Measurements from ENCODE around the gene ASTN1.

ASTN1 gene

DNA sequence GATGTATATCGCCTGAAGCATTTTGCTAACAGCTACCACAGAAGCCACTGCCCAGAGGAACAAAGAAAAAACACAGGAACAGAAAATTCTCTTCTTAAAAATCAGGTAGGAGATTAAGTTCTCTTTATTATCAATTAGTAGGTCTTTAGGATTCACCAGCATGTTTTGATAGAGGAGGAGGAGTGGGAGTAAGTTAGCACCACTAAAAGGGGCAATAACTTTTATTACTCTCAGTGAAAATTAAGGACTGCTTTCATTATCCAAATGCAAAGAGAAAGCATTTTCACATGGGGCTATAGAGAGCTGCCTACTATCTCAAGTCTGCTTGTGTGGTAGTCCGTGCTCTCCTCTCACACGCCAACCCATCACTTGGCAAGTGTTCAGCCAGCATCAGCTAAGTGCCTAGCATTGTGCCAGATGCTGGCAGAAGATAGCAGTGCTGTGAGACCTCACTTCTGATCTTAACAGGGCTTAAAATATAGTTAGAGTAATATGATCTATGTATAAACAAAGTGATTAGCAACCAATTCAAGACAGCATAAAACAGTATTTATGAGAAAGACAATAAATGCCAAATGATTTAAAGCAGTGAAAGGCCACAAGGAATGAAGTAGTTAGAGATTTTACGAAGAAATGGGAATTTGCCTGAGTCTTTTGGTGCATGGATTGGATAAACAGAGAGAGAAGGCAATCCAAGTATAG, 39.8 kb downstream of the ASTN1 start:
- H3K4me3 ChIP-seq (replicated peaks in 1 of 2; ENCODE audit: low read depth in 2 of 2, low read length in 2 of 2): no peak overlapping the region
- TF ChIP-seq CTCF (IDR thresholded peaks at IDR 0.05; ENCODE audit: low read depth, low read length): no peak
- DNase-seq (ENCODE audit: low read depth in 2 of 2): no peak

DNA sequence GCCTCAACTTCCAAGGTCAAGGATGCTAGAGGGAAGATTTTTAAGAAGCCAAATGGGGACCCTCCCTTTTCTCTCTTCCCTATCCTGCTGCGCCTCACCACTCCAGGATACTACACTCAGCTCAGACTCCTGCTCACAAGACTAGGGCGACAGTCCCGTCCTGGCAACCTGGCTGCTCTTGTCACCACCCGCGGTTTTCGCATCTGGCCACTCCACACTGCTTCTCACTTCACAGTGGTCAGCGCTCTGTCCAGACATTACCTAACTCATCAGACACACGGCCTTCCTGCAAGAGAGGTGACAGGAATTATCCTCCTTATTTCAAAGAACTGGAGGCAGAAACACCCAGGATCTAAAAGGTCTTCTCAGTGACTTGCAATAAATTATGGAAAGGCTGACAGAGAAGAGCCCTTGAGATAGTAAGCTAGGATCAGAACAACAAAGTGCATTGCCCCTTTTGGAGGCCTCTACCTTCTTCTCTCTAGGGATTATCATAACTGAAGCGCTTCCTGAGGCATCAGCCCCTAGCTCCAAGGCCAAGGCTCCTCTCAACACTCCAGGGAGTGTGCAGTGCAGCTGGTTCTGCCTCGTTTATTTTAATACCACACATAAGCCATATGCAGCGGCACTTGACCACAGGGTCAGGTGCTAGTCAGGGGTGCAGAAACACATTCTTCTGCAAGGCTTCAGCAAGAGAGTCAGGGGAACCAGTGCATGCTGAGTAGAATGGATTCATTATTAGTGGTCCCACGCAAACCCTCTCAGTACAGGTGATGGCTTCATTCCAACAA, 41.9 kb downstream of the ASTN1 start:
- TF ChIP-seq CTCF (IDR thresholded peaks at IDR 0.05; ENCODE audit: low read depth, low read length): no peak
- DNase-seq (ENCODE audit: low read depth in 2 of 2): no peak
- no peak overlapping the region for H3K4me3 ChIP-seq (replicated peaks in 1 of 2; ENCODE audit: low read depth in 2 of 2, low read length in 2 of 2)

DNA sequence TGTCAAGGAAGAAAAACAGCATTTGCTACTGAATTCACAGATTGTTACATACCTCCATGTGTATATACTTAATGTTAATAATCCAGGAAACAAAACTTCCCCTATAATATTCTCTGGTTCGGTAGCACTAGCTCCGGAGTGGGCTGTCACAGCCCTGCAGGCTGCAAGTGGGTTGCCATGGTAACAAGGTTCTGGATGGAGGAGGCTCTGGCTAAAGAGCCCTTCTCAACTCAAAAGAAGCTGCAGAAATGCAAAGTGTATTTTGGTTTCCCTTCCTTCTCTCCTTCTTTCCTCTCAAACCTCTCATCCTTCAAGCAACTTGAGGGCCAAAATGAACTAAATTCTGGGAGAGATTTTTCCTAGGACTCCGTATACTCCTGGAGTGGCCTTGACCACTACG, 45.2 kb downstream of the ASTN1 start:
- TF ChIP-seq CTCF (IDR thresholded peaks at IDR 0.05; ENCODE audit: low read depth, low read length): no peak
- DNase-seq (ENCODE audit: low read depth in 2 of 2): no peak
- H3K4me3 ChIP-seq (replicated peaks in 1 of 2; ENCODE audit: low read depth in 2 of 2, low read length in 2 of 2): no peak overlapping the region

- H3K4me3 ChIP-seq (replicated peaks in 1 of 2; ENCODE audit: low read depth in 2 of 2, low read length in 2 of 2): no peak overlapping the region
- no peak for TF ChIP-seq CTCF (IDR thresholded peaks at IDR 0.05; ENCODE audit: low read depth, low read length)
Measured at GRCh38 chr1:177118901-177119300, 45.6 kb downstream of the ASTN1 start.

GRCh38 chr1:177116941-177117340, 47.6 kb downstream of the ASTN1 start:
- TF ChIP-seq CTCF (IDR thresholded peaks at IDR 0.05; ENCODE audit: low read depth, low read length): no peak
- no peak overlapping the region for H3K4me3 ChIP-seq (replicated peaks in 1 of 2; ENCODE audit: low read depth in 2 of 2, low read length in 2 of 2)
- DNase-seq (ENCODE audit: low read depth in 2 of 2): no peak

More at GRCh38 chr1:177118901-177119300, 45.6 kb downstream of the ASTN1 start:
- no peak for DNase-seq (ENCODE audit: low read depth in 2 of 2)

GRCh38 chr1:177106614-177107365, 57.7 kb downstream of the ASTN1 start:
- no peak for TF ChIP-seq CTCF (IDR thresholded peaks at IDR 0.05; ENCODE audit: low read depth, low read length)
- no peak for DNase-seq (ENCODE audit: low read depth in 2 of 2)
- no peak overlapping the region for H3K4me3 ChIP-seq (replicated peaks in 1 of 2; ENCODE audit: low read depth in 2 of 2, low read length in 2 of 2)

Measured in cardiac fibroblast (primary cell).